Renal pelvis (tissue), 4 donors: ENCODE results near the gene ACOXL. TPM values are rescaled to one million over a fixed set of nuclear protein-coding genes. Genes with fewer than 3 reads are reported as not detected.
"Not testable (repeated sequence)": the region's sequence is repeated elsewhere in the genome, so short reads cannot be mapped to it uniquely, and the experiment has no call there.

Source experiments
- DNase-seq: peaks from one replicate; pipeline ENCODE4 v3.0.0-alpha.2; 2013
- polyA plus RNA-seq, 3 donors: library from polyadenylated mRNA; unstranded; fragments of 120-200 nt; gene quantifications; one replicate each; pipeline ENCODE4 v1.2.1, GENCODE V29; 2013; ENCODE audit not compliant: insufficient read length in 3 of 3

ACOXL gene
- polyA plus RNA-seq, 3 donors: 0.65 to 0.99 (median 0.93) TPM

- no peak for DNase-seq
These were observed 304.8 kb downstream of the ACOXL start for GRCh38 chr2:111037128-111037527.

GRCh38 chr2:111039628-111040383 is 307.4 kb downstream of the ACOXL start:
- DNase-seq: no peak

- no peak for DNase-seq
These were observed 309.2 kb downstream of the ACOXL start for GRCh38 chr2:111041398-111042202.

GRCh38 chr2:111042261-111042660 is 309.9 kb downstream of the ACOXL start:
- no peak for DNase-seq

GRCh38 chr2:111042772-111043771 is 310.7 kb downstream of the ACOXL start:
- DNase-seq: no peak

GRCh38 chr2:111044066-111044465 is 311.7 kb downstream of the ACOXL start:
- DNase-seq: no peak

GRCh38 chr2:111045236-111045635 is 312.9 kb downstream of the ACOXL start:
- not testable (repeated sequence) for DNase-seq

- DNase-seq: no peak
These were observed 313.5 kb downstream of the ACOXL start for GRCh38 chr2:111045771-111046444.

- no peak for DNase-seq
These were observed 314.3 kb downstream of the ACOXL start for GRCh38 chr2:111046670-111047069.

- peak; percentile 54 for DNase-seq
These were observed 316.7 kb downstream of the ACOXL start for GRCh38 chr2:111048856-111049768.

GRCh38 chr2:111049792-111050640 is 317.6 kb downstream of the ACOXL start:
- DNase-seq: peak; percentile 66

GRCh38 chr2:111050701-111051376 is 318.5 kb downstream of the ACOXL start:
- DNase-seq: no peak

- no peak for DNase-seq
These were observed 320.2 kb downstream of the ACOXL start for GRCh38 chr2:111052621-111053020.

GRCh38 chr2:111053266-111053665 is 320.9 kb downstream of the ACOXL start:
- no peak for DNase-seq

- peak; percentile 41 for DNase-seq
These were observed 321.6 kb downstream of the ACOXL start for GRCh38 chr2:111053825-111054515.

- peak; percentile 46 for DNase-seq
These were observed 322.7 kb downstream of the ACOXL start for GRCh38 chr2:111054791-111055691.

- no peak for DNase-seq
These were observed 323.4 kb downstream of the ACOXL start for GRCh38 chr2:111055735-111056134.
